Measurements from ENCODE around the gene GUCY1B1. TPM values are rescaled to one million over a fixed set of nuclear protein-coding genes. Genes with fewer than 3 reads are reported as not detected.
A peak's percentile ranks its signal among the peaks of the same experiment; 100 is the strongest.

GUCY1B1 gene
- total and polyA plus RNA-seq, 2 donors (not counting 1 experiment from before 2014, with no cell fraction given): 37.8 to 38.1 TPM

GRCh38 chr4:155777971-155778735 lies 19.3 kb downstream of the GUCY1B1 start:
- no peaks in the 10 kb centered on the region for H3K27me3 ChIP-seq (ENCODE audit: control insufficient read depth, insufficient read depth, low read length)
- no peak overlapping the region for H2AFZ ChIP-seq (ENCODE audit: low read length)
- H4K20me1 ChIP-seq (ENCODE audit: control insufficient read depth, extremely low read depth, insufficient read depth, low read length): no peaks in the 10 kb centered on the region
- H3K9ac ChIP-seq (ENCODE audit: insufficient read depth, low read length): no peak overlapping the region
- peaks cover 5% of the 10 kb centered on the region for H3K4me1 ChIP-seq (ENCODE audit: control insufficient read depth, extremely low read depth, insufficient read depth, low read length)
- H3K9me3 ChIP-seq (ENCODE audit: control insufficient read depth, insufficient read depth, low read depth, low read length): no peaks in the 10 kb centered on the region
- DNase-seq (ENCODE audit: low read depth in 2 of 2): peak; percentile 60 to 96
- no peak overlapping the region for H3K4me3 ChIP-seq (replicated peaks in 1 of 4; ENCODE audit: control extremely low read depth in 1 of 4, insufficient read depth in 1 of 4, low read depth in 3 of 4, low read length in 4 of 4)
- H3K4me2 ChIP-seq (ENCODE audit: extremely low read depth, insufficient read depth, low read length): peak overlapping the region; percentile 46
- H3K36me3 ChIP-seq (ENCODE audit: control insufficient read depth, insufficient read depth, low read length): no peaks in the 10 kb centered on the region
- TF ChIP-seq CTCF (conservative IDR thresholded peaks at IDR 0.05 in 1 of 2, IDR thresholded peaks at IDR 0.05 in 1 of 2; ENCODE audit: low read depth in 1 of 2, low read length in 2 of 2): no peak
- TF ChIP-seq EZH2 (IDR thresholded peaks at IDR 0.05; ENCODE audit: low read length, missing control alignments): no peak
- no peaks in the 10 kb centered on the region for H3K79me2 ChIP-seq (ENCODE audit: control insufficient read depth, insufficient read depth, low read length)
- H3K27ac ChIP-seq (ENCODE audit: insufficient read depth, low read length): no peak overlapping the region

DNA sequence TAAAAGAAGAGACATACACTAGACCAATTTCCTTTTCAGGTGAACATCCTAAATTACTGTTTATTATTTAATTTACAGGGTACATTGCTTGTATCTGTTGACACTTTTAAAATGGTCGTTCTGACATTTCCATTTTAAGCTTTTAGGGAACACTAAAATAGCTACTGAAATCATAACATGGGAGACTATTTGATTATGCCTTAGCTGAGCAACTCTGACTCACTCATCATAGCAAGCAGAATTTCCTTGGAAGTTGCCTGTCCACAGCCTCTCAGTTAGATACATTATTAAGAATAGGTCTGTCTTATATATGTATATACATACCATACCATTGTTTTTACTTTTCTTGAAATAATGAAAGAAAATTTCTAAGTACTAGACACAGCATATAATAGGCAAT lies 22.0 kb downstream of the GUCY1B1 start:
- peaks cover 5% of the 10 kb centered on the region for H3K4me1 ChIP-seq (ENCODE audit: control insufficient read depth, extremely low read depth, insufficient read depth, low read length)
- no peak for TF ChIP-seq CTCF (conservative IDR thresholded peaks at IDR 0.05 in 1 of 2, IDR thresholded peaks at IDR 0.05 in 1 of 2; ENCODE audit: low read depth in 1 of 2, low read length in 2 of 2)
- TF ChIP-seq EZH2 (IDR thresholded peaks at IDR 0.05; ENCODE audit: low read length, missing control alignments): no peak
- no peak overlapping the region for H2AFZ ChIP-seq (ENCODE audit: low read length)
- no peaks in the 10 kb centered on the region for H3K27me3 ChIP-seq (ENCODE audit: control insufficient read depth, insufficient read depth, low read length)
- no peak overlapping the region for H3K4me2 ChIP-seq (ENCODE audit: extremely low read depth, insufficient read depth, low read length)
- no peak overlapping the region for H3K9ac ChIP-seq (ENCODE audit: insufficient read depth, low read length)
- no peak overlapping the region for H3K4me3 ChIP-seq (replicated peaks in 1 of 4; ENCODE audit: control extremely low read depth in 1 of 4, insufficient read depth in 1 of 4, low read depth in 3 of 4, low read length in 4 of 4)
- no peaks in the 10 kb centered on the region for H4K20me1 ChIP-seq (ENCODE audit: control insufficient read depth, extremely low read depth, insufficient read depth, low read length)
- DNase-seq (ENCODE audit: low read depth in 2 of 2): peak; percentile 43 to 71
- H3K79me2 ChIP-seq (ENCODE audit: control insufficient read depth, insufficient read depth, low read length): no peaks in the 10 kb centered on the region
- H3K9me3 ChIP-seq (ENCODE audit: control insufficient read depth, insufficient read depth, low read depth, low read length): no peaks in the 10 kb centered on the region
- H3K27ac ChIP-seq (ENCODE audit: insufficient read depth, low read length): no peak overlapping the region
- H3K36me3 ChIP-seq (ENCODE audit: control insufficient read depth, insufficient read depth, low read length): no peaks in the 10 kb centered on the region

GRCh38 chr4:155781249-155781831 lies 22.5 kb downstream of the GUCY1B1 start:
- TF ChIP-seq CTCF (conservative IDR thresholded peaks at IDR 0.05 in 1 of 2, IDR thresholded peaks at IDR 0.05 in 1 of 2; ENCODE audit: low read depth in 1 of 2, low read length in 2 of 2) (no peak), EZH2 (IDR thresholded peaks at IDR 0.05; ENCODE audit: low read length, missing control alignments) (no peak)
- H3K9ac ChIP-seq (ENCODE audit: insufficient read depth, low read length): no peak overlapping the region

More at GRCh38 chr4:155781249-155781831, 22.5 kb downstream of the GUCY1B1 start:
- no peak overlapping the region for H3K27ac ChIP-seq (ENCODE audit: insufficient read depth, low read length)
- DNase-seq (ENCODE audit: low read depth in 2 of 2): no peak
- no peaks in the 10 kb centered on the region for H3K27me3 ChIP-seq (ENCODE audit: control insufficient read depth, insufficient read depth, low read length)
- no peak overlapping the region for H3K4me3 ChIP-seq (replicated peaks in 1 of 4; ENCODE audit: control extremely low read depth in 1 of 4, insufficient read depth in 1 of 4, low read depth in 3 of 4, low read length in 4 of 4)
- no peaks in the 10 kb centered on the region for H3K36me3 ChIP-seq (ENCODE audit: control insufficient read depth, insufficient read depth, low read length)
- H2AFZ ChIP-seq (ENCODE audit: low read length): no peak overlapping the region
- no peak overlapping the region for H3K4me2 ChIP-seq (ENCODE audit: extremely low read depth, insufficient read depth, low read length)
- H3K4me1 ChIP-seq (ENCODE audit: control insufficient read depth, extremely low read depth, insufficient read depth, low read length): peaks cover 5% of the 10 kb centered on the region
- H3K79me2 ChIP-seq (ENCODE audit: control insufficient read depth, insufficient read depth, low read length): no peaks in the 10 kb centered on the region
- no peaks in the 10 kb centered on the region for H4K20me1 ChIP-seq (ENCODE audit: control insufficient read depth, extremely low read depth, insufficient read depth, low read length)
- no peaks in the 10 kb centered on the region for H3K9me3 ChIP-seq (ENCODE audit: control insufficient read depth, insufficient read depth, low read depth, low read length)

Measured in fibroblast of lung (primary cell).